Measurements from ENCODE around the gene TCF25. TPM values are rescaled to one million over a fixed set of nuclear protein-coding genes. Genes with fewer than 3 reads are reported as not detected.
A peak's percentile ranks its signal among the peaks of the same experiment; 100 is the strongest.

The TCF25 gene
- total RNA-seq, 1 experiment from 2014 or later, result 298 TPM

GRCh38 chr16:89919535-89920406 is 46.4 kb downstream of the TCF25 start:
- no peaks in the 10 kb centered on the region for H3K9me2 ChIP-seq (ENCODE audit: insufficient read depth)
- no peak overlapping the region for H3K4me2 ChIP-seq
- H3K4me1 ChIP-seq (replicated peaks; ENCODE audit: insufficient read depth), result peaks cover 42% of the 10 kb centered on the region
- H4K20me1 ChIP-seq (ENCODE audit: insufficient read depth), result no peaks in the 10 kb centered on the region
- no TSS peak for BruUV-seq (replicated peaks)
- H3K36me3 ChIP-seq (ENCODE audit: low read depth), result no peaks in the 10 kb centered on the region
- no peaks in the 10 kb centered on the region for H3K9me3 ChIP-seq (ENCODE audit: insufficient read depth, low read depth)
- intact Hi-C loops (cut with micrococcal nuclease; ENCODE audit: unreplicated experiment), result loop anchor here (5.0 to 10.0 kb wide), 3 partner anchors 103 to 217 kb away; partner anchors contain the start of gene SPATA2L
- no peak overlapping the region for H2AFZ ChIP-seq
- CTCF ChIA-PET, result no interaction called here
- H3K27ac ChIP-seq, result no peak overlapping the region
- no peaks in the 10 kb centered on the region for H3K27me3 ChIP-seq (ENCODE audit: insufficient read depth, low read depth)
- H3K4me3 ChIP-seq, result no peak overlapping the region
- H3F3A ChIP-seq (ENCODE audit: insufficient read depth, low read depth), result peaks cover 25% of the 10 kb centered on the region; the same call in 1 of the 2 replicates
- no peaks in the 10 kb centered on the region for H3K79me2 ChIP-seq (ENCODE audit: low read depth)
- POLR2A ChIA-PET (ENCODE audit: unreplicated experiment), result interaction anchor here (0.6 kb wide), 1 partner anchor 124 kb away, joined by 3 read pairs; no protein-coding TSS in a partner anchor
- no peak for TF ChIP-seq EZH2 (IDR thresholded peaks at IDR 0.05; ENCODE audit: low read depth)
- no peak for TF ChIP-seq CTCF (conservative IDR thresholded peaks at IDR 0.05)
- DNase-seq, result no peak

- POLR2A ChIA-PET (ENCODE audit: unreplicated experiment), result interaction anchor here (0.6 kb wide), 1 partner anchor 123 kb away, joined by 3 read pairs; no protein-coding TSS in a partner anchor
- Histone ChIP-seq H3K79me2 (ENCODE audit: low read depth) (no peaks in the 10 kb centered on the region), H3F3A (ENCODE audit: insufficient read depth, low read depth) (peaks cover 33% of the 10 kb centered on the region; the same call in 1 of the 2 replicates), H3K36me3 (ENCODE audit: low read depth) (no peaks in the 10 kb centered on the region), H3K9me2 (ENCODE audit: insufficient read depth) (no peaks in the 10 kb centered on the region), H3K4me1 (replicated peaks; ENCODE audit: insufficient read depth) (peaks cover 45% of the 10 kb centered on the region), H3K4me3 (no peak overlapping the region), H4K20me1 (ENCODE audit: insufficient read depth) (0 out of 2 replicates have a peak, but pooled peaks cover 3% of the 10 kb centered on the region), H3K4me2 (no peak overlapping the region), H2AFZ (no peak overlapping the region), H3K27ac (no peak overlapping the region), H3K27me3 (ENCODE audit: insufficient read depth, low read depth) (no peaks in the 10 kb centered on the region), H3K9me3 (ENCODE audit: insufficient read depth, low read depth) (no peaks in the 10 kb centered on the region)
- BruUV-seq (replicated peaks), result no TSS peak
- DNase-seq, result no peak
- TF ChIP-seq CTCF (conservative IDR thresholded peaks at IDR 0.05) (no peak), EZH2 (IDR thresholded peaks at IDR 0.05; ENCODE audit: low read depth) (no peak)
- intact Hi-C loops (cut with micrococcal nuclease; ENCODE audit: unreplicated experiment), result loop anchor here (5.0 to 10.0 kb wide), 2 partner anchors 124 to 218 kb away; partner anchors contain the start of gene SPATA2L
- CTCF ChIA-PET, result no interaction called here
These were observed 47.3 kb downstream of the TCF25 start for GRCh38 chr16:89920723-89921122.

GRCh38 chr16:89921131-89921701 is 47.8 kb downstream of the TCF25 start:
- Histone ChIP-seq H3K27ac (no peak overlapping the region; the same call in 1 of the 2 replicates), H3K36me3 (ENCODE audit: low read depth) (no peaks in the 10 kb centered on the region), H2AFZ (no peak overlapping the region), H3K9me2 (ENCODE audit: insufficient read depth) (no peaks in the 10 kb centered on the region), H3K4me3 (no peak overlapping the region; the same call in 1 of the 2 replicates), H3K9me3 (ENCODE audit: insufficient read depth, low read depth) (no peaks in the 10 kb centered on the region), H3F3A (ENCODE audit: insufficient read depth, low read depth) (peaks cover 33% of the 10 kb centered on the region; the same call in 1 of the 2 replicates), H3K4me1 (replicated peaks; ENCODE audit: insufficient read depth) (peaks cover 46% of the 10 kb centered on the region), H3K4me2 (peak overlapping the region; percentile 97), H3K27me3 (ENCODE audit: insufficient read depth, low read depth) (no peaks in the 10 kb centered on the region), H3K79me2 (ENCODE audit: low read depth) (no peaks in the 10 kb centered on the region), H4K20me1 (ENCODE audit: insufficient read depth) (0 out of 2 replicates have a peak, but pooled peaks cover 3% of the 10 kb centered on the region)
- CTCF ChIA-PET, result no interaction called here
- POLR2A ChIA-PET (ENCODE audit: unreplicated experiment), result interaction anchor here (0.7 to 0.8 kb wide), 2 partner anchors 52 to 120 kb away, joined by 3 to 5 read pairs; no protein-coding TSS in a partner anchor
- no peak for DNase-seq
- no TSS peak for BruUV-seq (replicated peaks)
- intact Hi-C loops (cut with micrococcal nuclease; ENCODE audit: unreplicated experiment), result loop anchor here (5.0 to 10.0 kb wide), 2 partner anchors 124 to 219 kb away; partner anchors contain the start of gene SPATA2L
- no peak for TF ChIP-seq CTCF (conservative IDR thresholded peaks at IDR 0.05)
- no peak for TF ChIP-seq EZH2 (IDR thresholded peaks at IDR 0.05; ENCODE audit: low read depth)

Measured in PC-9 (cell line).